NB4 (cell line): ENCODE data around the gene CIB4.

ENCODE experiments used
- DNase-seq: peaks from one replicate; pipeline ENCODE4 v3.0.0; 2010; ENCODE audit warnings: low read depth
- H3K4me3 ChIP-seq: one replicate; pipeline ENCODE4 v1.5.1; 2011; ENCODE audit warnings: mild to moderate bottlenecking, low read depth, low read length, moderate library complexity
- CTCF ChIP-seq: IDR thresholded peaks from one replicate; pipeline ENCODE4 v1.5.1; 2012; ENCODE audit warnings: low read depth, low read length
- MAX ChIP-seq: IDR thresholded peaks from 2 replicates; pipeline ENCODE4 v1.6.1; 2011; ENCODE audit warnings: low read depth, low read length
- MYC ChIP-seq: IDR thresholded peaks from 2 replicates; pipeline ENCODE4 v1.6.1; 2011; ENCODE audit warnings: low read depth, low read length
- POLR2A ChIP-seq: IDR thresholded peaks from 2 replicates; pipeline ENCODE4 v1.6.1; 2011; ENCODE audit warnings: mild to moderate bottlenecking; ENCODE audit not compliant: insufficient read length; ENCODE audit errors: extremely low read depth

CIB4 gene

GRCh38 chr2:26623541-26624495 is 17.3 kb downstream of the CIB4 start:
- no peak overlapping the region for H3K4me3 ChIP-seq
- TF ChIP-seq CTCF (no peak), POLR2A (no peak), MYC (no peak), MAX (no peak)
- no peak for DNase-seq

- no peak for DNase-seq
- no peak overlapping the region for H3K4me3 ChIP-seq
- TF ChIP-seq CTCF (no peak), MAX (no peak), POLR2A (no peak), MYC (no peak)
Measured at GRCh38 chr2:26621469-26622199, 19.5 kb downstream of the CIB4 start.

- DNase-seq: no peak
- no peak for TF ChIP-seq MYC
- TF ChIP-seq CTCF: no peak
- no peak for TF ChIP-seq MAX
- no peak for TF ChIP-seq POLR2A
- H3K4me3 ChIP-seq: no peak overlapping the region
Measured at GRCh38 chr2:26620031-26620605, 21.0 kb downstream of the CIB4 start.

GRCh38 chr2:26619521-26619951 is 21.6 kb downstream of the CIB4 start:
- no peak for DNase-seq
- TF ChIP-seq MAX: no peak
- no peak for TF ChIP-seq CTCF
- no peak for TF ChIP-seq POLR2A
- no peak for TF ChIP-seq MYC
- H3K4me3 ChIP-seq: no peak overlapping the region

GRCh38 chr2:26619096-26619495 is 22.1 kb downstream of the CIB4 start:
- no peak for DNase-seq
- no peak overlapping the region for H3K4me3 ChIP-seq
- TF ChIP-seq POLR2A (no peak), MYC (no peak), CTCF (no peak)
